HG03280 (cell line): ENCODE results near the gene GFRA1.

Experiments used
- ATAC-seq: cut with Tn5 transposase; IDR thresholded peaks from one replicate; pipeline ENCODE4 v1.9.1; 2021; ENCODE audit warnings: mild to moderate bottlenecking, moderate library complexity; ENCODE audit not compliant: unreplicated experiment

GFRA1 gene

DNA sequence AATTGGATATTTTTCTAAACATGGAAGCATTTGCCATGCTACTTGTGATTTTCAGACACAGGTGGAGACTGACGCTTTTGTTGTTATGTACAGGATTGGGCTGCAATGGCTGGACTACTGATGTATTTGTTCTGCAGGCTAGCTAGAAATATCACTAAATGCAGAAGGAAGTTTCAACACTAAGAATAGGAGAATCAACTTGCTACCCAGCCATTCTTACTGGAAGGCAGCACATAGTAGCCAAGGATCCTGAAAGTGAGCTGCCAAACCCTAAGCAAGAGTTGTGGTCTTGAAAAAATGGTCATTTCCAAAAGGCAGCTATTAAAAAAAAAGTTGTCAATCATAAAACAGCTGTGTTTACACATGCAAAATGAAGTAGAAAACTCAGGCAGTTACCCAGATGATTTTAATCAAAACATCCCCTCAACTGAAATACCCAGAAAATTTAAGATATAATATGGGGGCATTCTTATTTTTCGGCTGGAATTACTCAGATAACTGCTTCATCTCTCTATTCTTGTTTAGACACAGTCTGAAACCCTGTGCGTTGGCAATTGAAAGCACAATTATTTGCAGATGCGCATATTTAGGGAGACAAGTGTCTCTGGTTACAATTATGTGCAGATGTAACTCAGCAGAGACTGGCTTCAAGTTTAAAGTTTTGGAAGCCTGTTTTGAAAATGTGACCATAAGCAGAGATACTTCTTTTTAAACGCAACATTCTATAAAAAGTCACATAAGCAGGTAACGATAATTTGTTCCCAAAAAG lies 31.2 kb downstream of the GFRA1 start:
- no peak for ATAC-seq

DNA sequence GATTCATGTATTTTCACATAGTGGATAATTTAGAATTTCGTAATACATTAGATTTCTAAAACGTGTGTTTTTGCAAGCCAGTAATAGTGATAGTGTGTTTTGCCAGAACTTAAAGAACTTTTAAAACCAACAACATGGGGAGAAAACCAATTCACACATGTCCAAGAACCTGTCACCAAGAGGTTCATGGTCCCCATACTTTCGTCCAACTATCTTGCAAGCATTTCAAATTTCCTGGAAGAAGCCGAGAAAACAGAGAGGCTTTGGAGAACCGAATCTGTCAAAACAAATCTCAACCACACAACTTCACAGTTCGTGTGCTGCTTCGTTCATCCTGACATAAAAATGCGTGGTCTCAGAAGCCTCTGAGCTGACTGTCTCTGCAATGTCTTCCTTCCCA lies 31.9 kb downstream of the GFRA1 start:
- ATAC-seq, result no peak

DNA sequence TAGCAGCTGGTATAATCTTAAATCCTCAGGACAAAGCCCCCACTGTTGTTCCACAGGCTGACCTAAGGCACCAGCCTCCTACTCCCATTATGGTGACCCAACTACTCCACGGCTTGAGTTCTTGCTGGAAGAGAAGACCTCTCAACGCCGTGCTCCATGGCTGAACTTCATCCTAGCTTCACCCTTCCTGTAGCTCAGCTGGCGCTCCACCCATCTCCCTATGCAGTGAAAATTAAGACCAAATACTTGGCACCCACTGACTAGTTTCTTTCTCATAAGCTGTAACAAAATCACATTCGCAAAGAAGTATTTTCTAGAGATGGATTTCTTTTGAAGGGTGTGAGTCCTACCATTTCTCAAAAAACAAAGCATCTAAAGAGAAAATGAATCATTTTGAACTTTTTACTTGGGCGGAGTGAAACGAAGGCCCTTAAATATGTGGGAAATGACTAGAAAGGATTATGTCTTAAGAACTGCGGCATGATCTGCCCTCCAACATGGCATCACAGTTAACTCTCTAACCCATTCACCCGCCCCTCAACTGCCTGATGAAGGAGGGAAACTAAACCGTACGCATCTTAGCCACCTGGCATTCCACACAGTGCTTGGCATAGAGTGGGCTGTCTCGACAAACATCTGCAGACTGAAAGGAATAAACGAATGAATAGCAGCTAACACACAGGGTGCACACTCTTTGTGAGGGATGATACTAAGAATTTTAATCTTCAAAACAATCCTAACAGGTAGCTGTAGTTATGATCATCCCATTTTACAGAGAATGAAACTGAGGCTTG lies 32.7 kb downstream of the GFRA1 start:
- no peak for ATAC-seq

DNA sequence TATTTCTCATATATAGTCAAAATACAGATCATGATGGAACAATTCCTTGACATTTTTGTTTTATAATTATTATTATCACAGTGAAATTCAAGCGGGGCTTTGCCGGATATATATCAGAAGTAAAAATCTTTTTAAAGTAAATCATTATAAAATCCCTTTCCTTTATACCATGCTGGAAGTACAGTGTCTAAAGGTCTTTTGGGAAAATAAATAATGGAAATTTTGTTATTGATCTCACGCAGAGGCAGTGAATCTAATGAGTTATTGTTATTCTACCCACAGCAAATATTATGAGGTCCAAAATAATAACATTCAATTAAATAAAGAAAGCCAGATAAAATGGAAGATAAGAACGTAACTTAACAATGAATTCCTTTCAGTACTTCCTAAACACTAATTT lies 33.8 kb downstream of the GFRA1 start:
- ATAC-seq, result no peak

DNA sequence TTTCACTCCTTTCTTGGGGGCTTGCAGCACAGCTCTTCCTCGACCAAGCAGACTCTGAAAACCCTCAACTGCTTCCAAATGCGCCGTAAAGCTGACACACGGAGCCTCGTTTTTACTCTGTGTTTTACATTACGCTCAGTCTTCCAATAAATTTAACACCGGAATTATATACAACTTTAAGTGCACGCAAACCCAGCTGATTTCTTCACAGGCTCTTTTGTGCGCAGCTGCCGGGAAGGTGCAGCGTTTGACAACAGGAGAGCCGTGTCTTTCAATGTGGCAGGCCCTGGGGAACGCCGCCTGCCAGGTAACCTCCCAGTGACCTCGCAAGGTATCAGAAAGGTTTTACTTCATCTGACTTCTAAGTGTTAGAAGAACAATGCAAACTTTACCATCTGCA lies 35.0 kb downstream of the GFRA1 start:
- ATAC-seq, result no peak

DNA sequence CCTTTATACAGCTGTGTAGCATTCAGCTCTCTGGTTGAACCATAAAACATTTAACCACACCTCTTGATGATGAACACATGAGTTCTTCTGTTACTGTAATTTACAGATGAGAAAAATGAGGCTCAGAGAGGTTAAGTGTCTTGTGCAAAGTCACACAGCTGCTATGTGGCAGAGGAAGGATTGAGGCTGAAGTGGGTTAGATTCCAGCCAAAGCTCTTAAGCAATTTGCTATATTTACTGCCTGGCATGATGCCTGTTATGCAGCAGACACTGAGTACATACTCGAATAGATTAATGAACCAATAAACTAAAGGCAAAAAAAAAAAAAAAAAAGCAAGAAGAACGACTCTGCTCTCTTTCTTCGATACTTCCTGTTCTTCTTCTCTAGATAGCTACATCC lies 35.7 kb downstream of the GFRA1 start:
- no peak for ATAC-seq

DNA sequence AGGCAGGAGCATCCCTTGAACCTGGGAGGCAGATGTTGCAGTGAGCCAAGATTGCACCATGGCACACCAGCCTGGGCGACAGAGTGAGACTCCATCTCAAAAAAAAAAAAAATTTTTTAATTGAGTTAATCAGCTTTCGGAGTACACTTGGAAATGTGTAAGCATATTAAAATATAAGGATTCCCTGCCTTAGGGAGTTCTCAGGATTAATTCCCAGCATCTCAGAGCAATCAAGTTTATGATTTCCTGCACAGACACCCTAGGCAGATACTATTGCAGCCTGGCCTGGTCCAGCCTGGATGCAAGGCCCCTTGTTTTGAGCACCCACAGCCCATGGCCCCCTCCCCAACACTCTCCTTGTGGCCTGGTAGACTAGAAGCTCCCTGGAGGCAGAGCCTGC lies 39.8 kb downstream of the GFRA1 start:
- no peak for ATAC-seq

DNA sequence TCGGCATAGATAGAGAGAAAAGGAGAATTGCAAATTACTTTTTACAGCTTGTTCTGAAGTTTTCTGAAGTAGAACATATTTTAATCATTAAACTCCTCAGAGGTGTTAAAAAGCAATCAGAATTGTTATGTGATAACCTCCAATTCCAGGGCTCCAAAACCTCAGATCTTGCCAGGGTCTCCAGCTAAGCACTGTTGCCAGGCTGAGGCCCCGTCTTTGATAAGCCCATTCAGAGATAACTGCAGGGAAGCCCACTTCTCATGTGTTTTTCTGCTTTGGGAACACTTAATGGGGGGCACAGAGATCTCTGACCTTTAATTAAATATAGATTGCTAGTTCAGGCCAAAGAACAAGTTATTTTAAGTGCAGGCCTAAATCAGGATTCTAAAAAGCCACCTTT lies 40.4 kb downstream of the GFRA1 start:
- no peak for ATAC-seq

DNA sequence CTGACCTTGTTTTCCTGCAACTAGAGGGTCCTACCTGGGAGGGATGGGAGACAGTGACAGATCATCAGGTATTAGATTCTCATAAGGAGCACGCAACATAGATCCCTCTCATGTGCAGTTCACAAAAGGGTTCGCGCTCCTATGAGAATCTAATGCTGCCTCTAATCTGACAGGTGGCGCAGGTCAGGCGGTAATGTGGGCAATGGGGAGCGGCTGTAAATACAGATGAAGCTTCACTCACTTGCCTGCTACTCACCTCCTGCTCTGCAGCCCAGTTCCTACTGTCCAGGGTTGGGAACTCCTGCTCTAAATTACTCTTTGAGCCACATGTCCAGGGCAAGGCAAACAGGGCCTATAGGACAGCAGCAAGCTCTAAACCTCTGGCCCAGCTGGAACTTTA lies 46.2 kb downstream of the GFRA1 start:
- ATAC-seq, result no peak

DNA sequence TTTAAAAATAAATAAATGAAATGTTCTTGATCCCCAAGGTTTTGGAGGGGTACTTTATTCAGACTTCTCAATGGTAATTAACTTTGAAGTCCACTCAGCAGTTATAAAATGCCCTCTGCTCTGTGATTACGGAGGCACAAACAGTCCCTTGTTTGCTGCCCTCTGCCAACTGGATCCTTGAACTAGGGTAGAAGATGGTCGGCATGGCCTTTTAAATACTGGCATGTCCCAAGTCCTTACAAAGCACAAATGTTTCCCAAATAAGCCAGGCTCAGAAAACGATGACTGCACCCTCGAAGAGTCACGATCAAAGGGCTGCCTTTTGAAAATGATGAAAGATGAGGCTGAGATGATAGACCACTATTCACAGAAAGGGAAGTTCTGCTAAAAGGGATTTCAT lies 47.0 kb downstream of the GFRA1 start:
- no peak for ATAC-seq

DNA sequence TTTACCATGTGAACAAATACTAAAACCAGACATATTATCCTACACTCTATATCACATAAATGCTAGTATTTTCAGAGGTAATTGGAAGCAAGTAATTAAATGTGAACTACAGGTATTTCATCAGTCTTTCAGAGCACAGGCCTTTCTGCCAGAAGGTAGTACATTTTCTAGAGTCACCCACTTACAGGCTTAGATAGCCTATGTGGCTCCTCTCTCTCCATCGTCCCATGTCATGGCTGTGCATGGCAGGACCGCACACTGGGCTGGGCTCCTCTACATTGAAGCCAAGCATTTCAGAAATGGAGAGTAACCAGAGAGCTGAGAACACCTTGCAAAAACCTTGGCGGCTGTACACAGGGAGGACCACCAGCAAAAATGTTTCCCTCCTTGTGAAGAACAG lies 49.7 kb downstream of the GFRA1 start:
- no peak for ATAC-seq

DNA sequence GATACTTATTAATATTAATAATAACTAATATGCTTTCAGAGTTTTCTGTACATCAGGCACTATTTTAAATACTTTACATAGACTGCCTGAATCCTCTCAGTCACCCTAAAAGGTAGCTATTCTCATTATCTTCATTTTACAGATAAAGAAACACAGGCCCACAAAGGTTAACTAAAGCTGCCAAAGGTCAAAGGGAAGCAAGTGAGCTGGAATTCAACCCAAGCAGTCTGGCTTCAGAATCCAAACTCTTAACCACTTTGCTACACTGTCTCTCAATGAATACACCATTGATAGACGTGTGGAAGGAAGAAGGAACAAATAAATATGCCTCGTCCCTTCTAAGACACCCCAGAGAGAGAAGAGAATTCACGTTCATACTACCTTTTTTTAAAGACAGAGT lies 52.0 kb downstream of the GFRA1 start:
- no peak for ATAC-seq

DNA sequence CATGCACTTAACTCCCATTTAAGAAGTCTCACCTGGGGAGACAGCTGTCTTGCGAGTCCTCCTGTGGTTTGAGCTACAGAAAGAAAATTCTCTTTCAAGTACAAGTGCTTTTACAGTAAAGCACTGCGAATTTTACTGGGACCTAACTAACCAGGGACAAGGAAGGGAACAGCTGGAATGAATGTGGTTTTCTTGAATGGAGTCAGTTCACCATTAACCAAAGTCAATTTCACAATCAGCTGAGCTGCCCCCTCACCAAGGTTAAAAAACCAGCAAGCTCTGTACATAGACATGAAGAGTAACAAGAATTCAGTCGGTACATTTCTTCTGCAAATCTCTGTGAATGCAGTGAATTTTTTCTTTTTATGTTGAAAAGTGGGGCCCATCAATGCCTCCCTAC lies 56.3 kb downstream of the GFRA1 start:
- ATAC-seq, result no peak

DNA sequence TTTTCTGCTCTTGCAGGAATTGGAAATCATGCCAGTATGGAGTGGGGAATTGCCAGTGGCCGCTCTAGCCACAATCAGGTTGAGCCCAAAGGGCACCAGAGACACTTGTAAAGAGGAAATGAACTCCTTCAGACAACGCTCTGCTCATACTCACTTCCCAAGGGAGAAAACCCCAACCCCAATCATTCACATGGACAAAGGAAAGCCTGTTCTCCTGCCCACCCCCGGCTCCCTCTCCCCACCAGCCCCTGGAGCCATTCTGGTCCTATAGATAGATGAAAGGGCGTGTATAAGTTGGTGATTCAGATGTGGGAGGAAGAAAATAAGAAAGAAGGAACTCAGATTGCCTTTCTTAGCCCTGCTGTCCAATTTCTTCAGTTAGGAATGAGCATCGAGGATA lies 57.4 kb downstream of the GFRA1 start:
- no peak for ATAC-seq

DNA sequence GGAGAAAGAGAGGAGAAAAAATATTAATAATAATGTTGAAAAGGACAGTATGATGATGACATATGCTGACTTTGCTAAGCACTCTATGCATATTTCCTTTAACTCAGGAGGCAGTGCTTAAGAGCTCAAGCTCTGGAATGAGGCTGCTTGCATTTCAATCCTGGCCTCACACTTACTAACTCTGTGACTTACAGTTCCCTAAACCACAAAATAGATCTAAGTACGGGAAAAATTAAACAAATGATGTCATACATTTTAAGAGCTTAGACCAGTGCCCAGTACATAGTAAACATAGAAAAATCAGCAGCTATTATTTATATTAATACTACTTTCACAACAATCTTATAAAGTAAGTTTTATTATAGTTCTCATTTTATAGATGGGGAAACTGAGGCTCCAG lies 61.3 kb downstream of the GFRA1 start:
- no peak for ATAC-seq

DNA sequence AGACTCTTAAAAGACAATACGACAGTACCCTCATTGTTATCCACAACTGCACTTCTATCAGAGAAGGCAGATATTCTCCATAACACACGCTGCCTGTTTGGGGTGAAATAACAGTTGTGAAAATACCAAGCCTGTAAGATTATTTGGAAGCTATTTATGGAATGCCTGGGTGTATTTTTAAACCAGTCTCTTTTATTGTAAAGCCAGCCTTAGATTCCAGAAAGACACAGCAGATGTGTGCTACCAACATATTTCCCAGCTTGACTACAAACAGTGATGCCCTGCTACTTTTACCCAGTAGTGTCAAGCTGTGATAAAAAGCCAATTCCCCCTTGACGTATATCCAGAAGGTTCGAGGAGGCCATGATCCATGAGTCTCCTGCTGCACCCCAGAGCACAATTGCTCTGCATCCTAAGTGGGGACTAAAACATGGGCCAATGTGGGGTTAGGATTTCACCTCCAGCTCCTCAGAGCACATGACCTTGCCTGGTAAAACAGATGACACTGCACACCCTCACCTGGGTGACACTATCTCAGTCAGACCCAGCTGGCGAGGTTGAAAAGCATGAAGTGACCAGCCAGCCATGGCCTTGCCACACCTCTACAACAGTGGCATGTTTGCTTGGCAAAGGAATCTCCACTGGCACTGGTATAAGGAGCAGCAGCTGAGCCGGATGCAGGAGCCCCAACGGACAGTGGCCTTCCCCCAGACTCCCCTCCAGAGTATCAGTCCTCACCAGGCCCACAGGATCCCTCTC lies 62.2 kb downstream of the GFRA1 start:
- ATAC-seq, result no peak

DNA sequence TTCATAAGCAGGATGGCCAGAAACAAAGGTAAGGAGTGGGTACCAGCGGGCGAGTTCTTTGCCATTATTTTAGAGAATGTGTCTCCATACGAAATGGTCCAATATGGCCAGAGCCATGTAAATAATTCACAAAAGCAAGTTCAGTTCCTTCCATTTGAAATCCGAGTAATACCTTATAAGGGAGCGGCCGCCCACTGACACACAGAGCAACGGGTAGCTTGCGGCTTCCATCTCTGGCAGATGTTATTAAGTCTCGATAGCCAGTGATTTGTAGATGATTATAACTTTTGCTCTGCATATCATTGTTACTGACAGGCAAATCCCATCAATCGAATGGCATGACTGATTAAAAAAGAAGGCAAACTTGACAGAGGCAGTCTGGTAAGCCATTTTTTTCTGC lies 63.2 kb downstream of the GFRA1 start:
- ATAC-seq, result no peak

DNA sequence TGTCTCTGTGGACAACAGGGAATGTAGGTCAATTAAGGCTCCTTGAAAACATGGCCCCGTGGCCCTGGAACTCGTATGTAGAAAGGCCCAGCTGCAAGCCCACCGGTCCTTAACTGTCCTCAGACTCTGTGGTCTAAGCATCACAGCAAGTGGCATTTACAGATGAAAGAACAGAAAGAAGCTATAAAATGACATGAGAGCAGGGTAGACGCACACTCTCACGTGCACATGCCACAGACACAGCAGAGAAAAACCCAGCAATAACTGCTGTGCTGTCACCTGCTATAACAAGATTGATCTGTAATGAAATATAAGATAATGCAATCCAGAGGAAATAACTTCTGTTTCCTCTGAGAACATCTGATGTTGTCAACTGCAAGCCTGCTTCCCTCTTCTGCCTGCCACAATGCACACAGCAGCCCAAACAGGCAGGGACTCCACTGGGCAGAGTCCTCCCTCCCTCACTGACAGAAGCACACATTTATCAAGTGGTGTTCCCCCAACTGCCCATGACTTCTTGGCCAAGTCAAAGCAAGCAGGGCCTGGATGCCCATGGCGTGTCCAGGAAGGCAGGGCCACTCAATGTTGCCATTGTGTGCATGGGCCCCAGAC lies 63.9 kb downstream of the GFRA1 start:
- ATAC-seq, result no peak

DNA sequence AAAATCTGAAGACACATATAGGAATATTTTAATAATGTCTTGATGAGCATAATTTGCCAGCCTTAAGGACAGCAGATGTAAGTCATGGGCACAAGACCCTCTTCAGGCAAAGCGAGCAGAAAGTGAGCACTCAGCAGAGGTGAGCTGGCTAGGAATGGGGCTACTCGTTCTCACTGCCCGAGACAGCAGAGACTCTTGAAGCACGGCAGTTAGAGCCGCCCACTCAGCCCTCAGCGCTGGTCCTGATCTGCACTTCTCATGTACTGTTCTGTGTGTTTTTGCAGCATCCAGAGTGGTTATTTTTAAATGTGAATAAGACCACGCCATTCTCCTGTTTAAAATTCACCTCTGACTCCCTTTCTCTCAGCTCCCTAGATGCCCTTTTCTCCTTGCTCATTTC lies 65.3 kb downstream of the GFRA1 start:
- no peak for ATAC-seq

DNA sequence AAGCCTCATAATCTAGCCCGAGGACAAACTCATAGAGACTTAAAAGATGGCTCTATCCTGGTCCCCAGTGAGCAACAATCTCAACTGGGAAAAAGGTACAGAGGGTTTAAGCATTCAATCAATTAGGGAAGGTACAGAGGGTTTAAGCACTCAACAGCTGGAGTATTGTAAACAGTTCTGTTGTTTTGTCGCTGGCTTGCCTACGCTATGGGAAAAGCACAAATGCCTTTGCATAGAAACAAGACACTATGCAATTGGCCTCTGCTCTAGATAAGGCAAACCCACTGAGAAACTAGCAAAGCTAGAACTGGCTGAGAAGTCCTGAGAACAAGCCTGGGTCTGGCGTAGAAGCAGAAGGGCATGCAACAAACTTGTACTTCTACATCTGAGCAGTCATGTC lies 69.3 kb downstream of the GFRA1 start:
- ATAC-seq, result no peak

DNA sequence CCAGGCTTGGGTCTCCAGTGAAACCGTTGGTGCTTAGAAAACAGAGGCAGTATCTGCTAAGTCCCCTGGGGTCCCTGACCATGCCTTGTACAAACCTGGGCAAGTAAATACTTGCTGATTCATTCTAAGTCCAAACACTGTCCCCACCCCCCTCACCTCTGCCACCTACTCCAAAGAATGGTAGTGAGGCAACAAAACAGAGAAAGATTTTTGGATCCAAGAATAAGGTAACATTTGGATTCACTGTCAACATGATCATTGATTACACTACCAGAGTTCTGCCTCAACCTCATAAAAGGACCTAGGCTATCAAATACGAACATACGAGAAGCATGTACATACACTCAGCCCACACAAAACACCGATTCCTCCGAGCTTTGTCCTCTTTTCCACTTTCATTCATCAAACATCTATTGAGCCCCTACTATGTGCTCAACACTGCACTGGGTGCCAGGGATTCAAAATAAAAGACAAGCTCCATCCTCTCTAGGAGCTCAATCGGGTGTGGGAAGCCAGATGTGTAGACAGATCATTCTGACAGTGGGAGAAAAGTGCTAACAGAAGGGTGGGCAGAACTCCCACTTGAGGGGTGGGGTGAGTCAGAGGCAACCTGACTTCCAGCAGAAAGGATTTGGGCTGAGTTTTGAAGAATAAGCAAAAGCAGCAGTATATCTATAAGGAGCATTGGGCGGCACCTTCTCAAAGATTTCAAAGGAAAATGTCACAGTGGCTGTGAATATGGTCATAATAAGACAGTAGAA lies 71.2 kb downstream of the GFRA1 start:
- ATAC-seq, result no peak
